GM18505 (cell line): ENCODE results near the gene FAM156A.
"Not testable (repeated sequence)": the region's sequence is repeated elsewhere in the genome, so short reads cannot be mapped to it uniquely, and the experiment has no call there.

ENCODE experiments used
- ATAC-seq: cut with Tn5 transposase; IDR thresholded peaks from one replicate; pipeline ENCODE4 v1.9.1; 2021; ENCODE audit not compliant: unreplicated experiment
- POLR2A ChIP-seq: IDR thresholded peaks from 4 replicates; pipeline ENCODE4 v1.6.1; 2011; ENCODE audit warnings: borderline replicate concordance; ENCODE audit not compliant: insufficient read depth, insufficient read length; ENCODE audit errors: extremely low read depth

Gene FAM156A

GRCh38 chrX:52979993-52980392 is 21.7 kb upstream of the FAM156A start:
- no peak for TF ChIP-seq POLR2A
- no peak for ATAC-seq

DNA sequence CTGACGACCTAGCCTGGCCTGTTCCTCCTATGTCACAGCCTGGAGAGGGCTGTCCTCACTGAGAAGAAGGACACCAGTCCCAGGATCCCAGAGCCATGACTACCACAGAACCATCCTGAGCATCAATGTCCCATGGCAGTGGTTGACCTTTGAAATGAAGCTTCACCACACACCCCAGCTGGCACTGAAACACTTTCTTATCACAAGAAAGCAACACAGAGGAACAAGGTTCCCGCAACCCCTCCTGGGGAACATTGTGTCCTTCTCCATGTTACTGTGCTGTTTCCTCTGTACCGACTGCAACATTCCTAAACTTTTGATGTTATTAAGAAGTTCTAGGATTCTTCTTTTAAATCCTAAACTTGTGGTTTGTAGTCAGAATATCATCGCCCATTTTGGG is 21.2 kb upstream of the FAM156A start:
- TF ChIP-seq POLR2A = no peak
- ATAC-seq = no peak

GRCh38 chrX:52977953-52978352 is 19.6 kb upstream of the FAM156A start:
- TF ChIP-seq POLR2A = no peak

DNA sequence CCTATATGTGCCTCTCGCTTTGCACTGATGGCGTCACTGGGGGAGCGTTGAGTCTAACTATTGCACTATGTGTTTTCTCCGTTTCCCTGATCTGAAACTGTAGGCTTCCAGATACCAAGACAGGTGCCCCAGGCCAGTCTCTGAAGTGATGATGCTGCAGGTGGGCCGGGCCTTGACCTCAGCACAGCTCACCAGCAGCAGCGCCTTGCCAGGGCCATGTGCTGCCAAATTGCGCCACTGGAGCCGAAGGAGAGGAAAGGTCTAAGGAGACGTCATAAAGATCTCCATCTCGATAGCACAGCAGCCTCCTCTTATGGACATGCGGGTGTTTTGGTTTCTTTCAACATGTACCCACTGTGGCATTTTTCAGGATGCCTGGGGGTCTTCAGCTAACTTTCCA is 17.3 kb upstream of the FAM156A start:
- not testable (repeated sequence) for ATAC-seq

More at GRCh38 chrX:52977953-52978352, 19.6 kb upstream of the FAM156A start:
- ATAC-seq = no peak

DNA sequence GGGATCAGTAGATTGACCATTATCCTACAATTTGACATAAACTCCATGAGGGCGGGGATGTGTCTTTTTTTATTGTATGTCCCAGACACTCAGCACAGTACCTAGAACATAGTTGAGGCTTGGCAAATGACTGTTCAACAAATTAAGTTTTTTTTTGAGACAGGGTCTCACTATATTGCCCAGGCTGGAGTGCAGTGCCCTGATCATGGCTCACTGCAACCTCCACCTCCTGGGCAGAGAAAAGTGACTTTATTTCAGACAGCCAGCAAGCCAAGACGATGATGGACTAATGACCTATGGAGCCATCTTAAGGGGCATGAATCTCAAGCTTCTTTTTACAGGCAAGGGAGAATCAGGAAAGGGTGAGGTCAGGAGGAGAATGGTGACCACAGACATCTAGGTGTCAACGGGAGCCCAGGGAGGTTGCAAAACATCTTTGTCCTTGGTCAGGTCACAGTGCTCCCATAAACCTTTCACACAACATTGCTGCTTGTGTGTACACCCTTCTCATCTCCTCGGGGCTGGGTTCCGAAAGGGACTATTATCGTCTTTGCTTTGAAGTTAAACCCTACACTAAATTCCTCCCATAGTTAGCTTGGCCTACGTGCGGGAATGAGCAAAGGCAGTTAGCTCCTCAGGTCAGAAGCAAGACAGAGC is 16.1 kb upstream of the FAM156A start:
- not testable (repeated sequence) for ATAC-seq

- not testable (repeated sequence) for ATAC-seq
Measured at GRCh38 chrX:52967922-52968321, 9.6 kb upstream of the FAM156A start.

GRCh38 chrX:52966993-52967738 is 8.8 kb upstream of the FAM156A start:
- ATAC-seq = not testable (repeated sequence)

DNA sequence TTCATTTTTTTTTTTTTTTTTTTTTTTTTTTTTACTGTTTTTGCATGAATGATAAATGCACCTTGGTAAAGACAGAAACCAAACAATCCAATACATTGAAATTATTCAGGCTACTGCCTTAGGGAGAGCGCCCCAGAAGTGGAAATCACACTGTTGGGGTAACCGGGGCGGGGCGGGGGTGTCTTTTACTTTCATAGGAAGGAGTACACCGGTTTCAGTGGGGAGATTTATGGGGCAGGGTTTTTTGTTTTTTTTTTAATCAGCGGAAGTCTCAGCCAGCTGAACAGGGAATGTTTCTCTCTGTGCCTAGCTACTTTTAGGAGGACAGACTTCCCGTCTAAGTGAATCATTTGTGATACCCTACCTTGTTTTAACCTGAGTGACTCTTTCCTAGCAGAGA is 643 bp upstream of the FAM156A start:
- ATAC-seq = peak; percentile 13

- ATAC-seq = not testable (repeated sequence)
Measured at GRCh38 chrX:52949884-52950283, 8.4 kb downstream of the FAM156A start.

- not testable (repeated sequence) for ATAC-seq
Measured at GRCh38 chrX:52949325-52949724, 9.0 kb downstream of the FAM156A start.

DNA sequence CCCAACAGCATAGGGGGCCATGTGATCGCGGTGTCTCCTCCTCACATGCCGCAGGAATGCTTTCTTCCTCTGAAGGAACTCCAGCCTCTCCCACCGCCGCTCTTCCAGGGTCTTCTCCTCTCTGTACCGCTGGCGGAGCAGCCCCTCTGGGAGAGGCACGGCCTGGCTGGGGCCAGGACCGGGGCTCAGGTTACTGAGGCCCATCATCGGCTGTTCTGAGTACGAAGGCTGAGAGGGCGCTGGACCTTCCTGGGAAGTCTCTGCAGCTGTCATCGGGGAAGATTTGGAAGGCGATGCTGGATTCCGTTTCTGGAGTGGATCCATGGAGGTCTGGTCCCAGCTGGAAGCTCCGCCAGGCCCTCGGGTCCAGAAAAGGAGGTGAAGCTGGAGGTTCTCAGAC is 10.1 kb downstream of the FAM156A start:
- not testable (repeated sequence) for ATAC-seq

DNA sequence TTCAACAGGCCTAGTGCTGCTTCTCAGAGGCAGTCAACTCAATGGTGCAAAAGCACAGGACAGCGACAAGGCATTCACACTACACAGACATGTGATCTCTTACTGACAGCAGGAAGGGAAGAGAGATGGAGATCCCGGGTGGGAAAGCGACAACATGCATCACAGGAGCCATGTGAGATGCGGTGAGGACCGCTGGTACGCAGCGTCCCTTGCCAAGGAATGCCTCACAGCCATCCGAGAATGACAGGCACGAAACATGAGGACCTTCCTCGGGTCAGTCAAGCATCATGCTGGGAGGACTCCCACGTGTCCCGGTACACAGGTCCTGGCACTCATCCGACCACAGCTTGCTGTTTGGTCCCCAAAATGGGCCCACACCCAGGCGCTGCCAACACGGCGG is 10.8 kb downstream of the FAM156A start:
- not testable (repeated sequence) for ATAC-seq

- not testable (repeated sequence) for ATAC-seq
Measured at GRCh38 chrX:52945838-52946494, 12.4 kb downstream of the FAM156A start.

DNA sequence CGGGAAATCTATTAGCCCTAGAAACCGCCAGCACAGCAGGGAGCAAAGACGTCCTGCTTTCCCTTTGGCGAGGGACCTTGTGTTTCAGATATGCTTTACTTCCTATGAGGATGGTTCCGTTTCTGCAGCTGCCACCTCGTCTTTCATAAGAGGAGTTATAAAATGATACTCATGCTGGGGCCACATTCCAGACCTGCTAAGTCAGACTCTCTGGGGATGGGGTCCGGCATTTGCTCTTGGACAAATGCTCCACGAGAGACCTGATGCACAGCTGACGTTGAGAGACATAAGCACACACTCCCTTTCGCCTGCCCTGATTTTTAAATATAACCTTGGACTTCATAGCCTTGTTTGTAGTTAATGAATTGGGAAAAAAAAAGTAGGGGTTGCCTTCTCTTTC is 16.6 kb downstream of the FAM156A start:
- ATAC-seq = not testable (repeated sequence)

DNA sequence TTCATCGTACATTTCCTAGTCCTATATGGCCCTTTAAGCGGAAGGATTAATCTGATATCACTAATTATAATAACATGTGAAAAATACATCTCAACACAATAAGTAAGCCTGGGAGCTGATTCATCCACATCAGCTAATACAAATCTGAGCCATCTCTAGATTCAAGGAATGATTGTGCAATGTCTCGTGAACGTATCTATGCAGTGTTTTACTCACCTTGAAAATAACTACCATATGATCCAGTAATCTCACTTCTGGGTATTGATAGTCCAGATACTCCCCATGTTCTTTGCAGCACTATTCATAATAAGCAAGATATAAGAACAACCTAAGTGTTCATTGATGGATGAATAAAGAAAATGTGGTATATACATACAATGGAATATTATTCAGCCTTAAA is 17.6 kb downstream of the FAM156A start:
- not testable (repeated sequence) for ATAC-seq

GRCh38 chrX:52935470-52935784 is 22.9 kb downstream of the FAM156A start:
- not testable (repeated sequence) for ATAC-seq
